Caco-2 (cell line): ENCODE results near the gene DMWD. TPM values are rescaled to one million over a fixed set of nuclear protein-coding genes. Genes with fewer than 3 reads are reported as not detected.

Experiments used
- BruUV-seq: library from RNA; stranded (reverse); fragments of 400-500 nt; replicated peaks from 2 replicates; lab custom pipeline; 2021; lab: Mats Ljungman, UMichigan
- CTCF ChIA-PET: fragments of 300-600 bp; sonication (Branson Sonifier 250); formaldehyde crosslinking; loops from one replicate; lab custom pipeline; 2022; ENCODE audit warnings: antibody characterized with exemption; lab: Charles Lee
- POLR2A ChIA-PET: fragments of 300-600 bp; sonication (Branson Sonifier 250); formaldehyde crosslinking; loops from one replicate; lab custom pipeline; 2022; ENCODE audit warnings: antibody characterized with exemption; lab: Charles Lee
- DNase-seq, 2 experiments: peaks; one replicate each; pipeline versions ENCODE4 v3.0.0 to v3.0.0-alpha.2; 2020 to 2022
- H3K27me3 ChIP-seq: replicated peaks from 2 replicates; pipeline ENCODE4 v1.6.0; 2011; ENCODE audit warnings: low read length; ENCODE audit not compliant: control insufficient read depth, insufficient read depth
- H3K36me3 ChIP-seq: 2 replicates; pipeline ENCODE4 v1.5.1; 2011; ENCODE audit warnings: low read length; ENCODE audit not compliant: control insufficient read depth, insufficient read depth
- H3K4me1 ChIP-seq: fragments of 250-450 bp; sonication (Bioruptor Pico); 2 replicates; pipeline ENCODE4 v1.5.1; 2020; ENCODE audit warnings: mild to moderate bottlenecking
- H3K4me3 ChIP-seq: 2 replicates; pipeline ENCODE4 v1.5.1; 2011; ENCODE audit warnings: low read depth, mild to moderate bottlenecking, control low read depth, low read length
- H3K9me3 ChIP-seq: fragments of 250-450 bp; sonication (Bioruptor Pico); 2 replicates; pipeline ENCODE4 v1.5.1; 2020; ENCODE audit warnings: mild to moderate bottlenecking, moderate library complexity
- H3K27ac Mint-ChIP-seq: one replicate; pipeline ENCODE4 v1.8.0; 2022; ENCODE audit warnings: mixed read lengths; ENCODE audit not compliant: unreplicated experiment
- H3K27me3 Mint-ChIP-seq: one replicate; pipeline ENCODE4 v1.8.0; 2022; ENCODE audit warnings: mixed read lengths; ENCODE audit not compliant: insufficient read depth, unreplicated experiment
- H3K36me3 Mint-ChIP-seq: one replicate; pipeline ENCODE4 v1.8.0; 2022; ENCODE audit warnings: mild to moderate bottlenecking, mixed read lengths; ENCODE audit not compliant: insufficient read depth, unreplicated experiment
- H3K4me1 Mint-ChIP-seq: one replicate; pipeline ENCODE4 v1.8.0; 2022; ENCODE audit warnings: low read depth, mixed read lengths; ENCODE audit not compliant: unreplicated experiment
- H3K4me3 Mint-ChIP-seq: one replicate; pipeline ENCODE4 v1.8.0; 2022; ENCODE audit warnings: mild to moderate bottlenecking, moderate library complexity, mixed read lengths; ENCODE audit not compliant: unreplicated experiment
- H3K9me3 Mint-ChIP-seq: one replicate; pipeline ENCODE4 v1.8.0; 2022; ENCODE audit warnings: mixed read lengths; ENCODE audit not compliant: unreplicated experiment
- intact Hi-C: fragments of 100-400 bp; cut with micrococcal nuclease; formaldehyde crosslinking; loops from one replicate; pipeline ENCODE4 v1.10.0; 2022; ENCODE audit not compliant: unreplicated experiment
- total RNA-seq: library from RNA; stranded (reverse); gene quantifications from 2 replicates; pipeline ENCODE4 v1.2.3, GENCODE V29; 2022
- TF ChIP-seq, protein P1 (sequence below), 2 experiments: fragments of 200-600 bp in 1 of 2; IDR thresholded peaks; 1 replicate in 1 of 2; 2 replicates in 1 of 2; pipeline versions ENCODE4 v1.5.1 to v1.8.0; 2011 to 2022; ENCODE audit warnings: antibody characterized with exemption in 1 of 2, control low read depth in 1 of 2, inconsistent platforms in 1 of 2, low read depth in 1 of 2, low read length in 1 of 2, mild to moderate bottlenecking in 1 of 2, moderate library complexity in 1 of 2; ENCODE audit not compliant: insufficient read depth in 1 of 2, severe bottlenecking in 1 of 2, unreplicated experiment in 1 of 2

Gene DMWD
- total RNA-seq, 1 experiment from 2014 or later, result 76.3 TPM

DNA sequence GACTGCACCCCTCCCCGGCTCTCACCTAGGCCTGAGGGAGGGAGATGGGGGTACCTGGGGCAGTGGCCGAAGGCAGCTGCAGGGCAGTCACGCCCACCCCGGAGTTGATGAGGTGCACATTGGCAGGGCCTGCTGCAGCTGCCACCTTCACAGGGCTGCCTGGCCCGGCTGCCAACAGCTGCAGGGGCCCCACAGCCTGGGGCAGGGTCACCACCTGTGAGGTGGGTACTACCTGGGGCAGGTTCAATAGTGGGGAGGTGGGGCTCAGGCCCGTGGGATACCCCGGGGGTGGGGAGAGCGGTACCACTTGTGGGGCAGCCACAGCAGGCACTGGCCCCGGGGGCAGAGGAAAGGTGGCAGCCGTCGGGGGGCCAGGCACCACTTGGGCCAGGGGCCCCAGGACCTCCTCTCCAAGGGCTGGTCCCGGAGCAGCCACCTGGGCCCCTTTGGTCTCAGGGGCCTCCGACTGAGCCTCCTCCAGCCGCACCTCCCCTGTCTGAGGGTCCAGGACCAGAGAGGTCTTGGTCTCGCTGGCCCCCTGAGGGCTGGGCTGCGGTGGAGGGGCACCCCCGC, 26.3 kb downstream of the DMWD start:
- intact Hi-C loops, result no loop called here
- H3K4me1 ChIP-seq, result peaks cover 6% of the 10 kb centered on the region
- CTCF ChIA-PET, result interaction anchor here (0.6 kb wide), 1 partner anchor 85 kb away, joined by 5 read pairs; no protein-coding TSS in a partner anchor

DNA sequence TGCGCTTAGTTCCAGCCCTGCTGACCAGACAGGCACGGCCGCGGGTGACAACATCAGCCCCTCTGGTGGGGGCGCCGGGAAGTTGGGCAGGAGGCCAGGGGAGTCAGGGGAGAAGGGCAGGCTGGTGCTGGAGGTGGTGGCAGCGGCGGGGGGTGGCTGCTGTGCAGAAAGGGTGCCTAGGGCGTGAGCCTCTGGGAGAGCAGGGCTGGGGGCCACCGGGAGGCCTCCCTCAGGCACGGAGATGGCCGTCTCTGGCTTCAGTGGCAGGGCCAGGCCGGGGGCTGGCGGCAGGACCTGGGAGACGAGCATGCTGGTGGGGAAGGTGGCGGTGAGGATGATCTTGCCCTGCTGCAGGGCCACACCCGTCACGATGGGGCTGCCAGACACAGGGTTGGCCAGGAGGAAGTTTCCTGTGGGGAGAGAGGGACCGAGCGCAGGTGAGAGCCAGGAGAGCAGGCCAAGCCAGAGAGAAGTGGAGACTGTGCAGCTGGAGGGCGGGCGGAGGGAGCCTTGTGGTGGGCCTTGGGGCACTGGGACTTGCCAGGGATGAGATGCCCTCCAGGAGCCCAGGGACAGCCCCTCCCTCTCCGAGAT, 26.8 kb downstream of the DMWD start:
- POLR2A ChIA-PET, result no interaction called here
- no peak overlapping the region for H3K4me3 ChIP-seq
- CTCF ChIA-PET, result no interaction called here
- H3K27me3 ChIP-seq, result no peaks in the 10 kb centered on the region
- no peak for DNase-seq
- H3K36me3 Mint-ChIP-seq, result peaks cover 37% of the 10 kb centered on the region
- no peaks in the 10 kb centered on the region for H3K9me3 ChIP-seq
- H3K9me3 Mint-ChIP-seq, result no peaks in the 10 kb centered on the region
- intact Hi-C loops, result no loop called here
- peaks cover 8% of the 10 kb centered on the region for H3K4me1 Mint-ChIP-seq
- H3K4me3 Mint-ChIP-seq, result peak overlapping the region; percentile 59
- H3K36me3 ChIP-seq, result no peaks in the 10 kb centered on the region
- no peaks in the 10 kb centered on the region for H3K27me3 Mint-ChIP-seq
- H3K27ac Mint-ChIP-seq, result no peak overlapping the region
- H3K4me1 ChIP-seq, result peaks cover 6% of the 10 kb centered on the region
- TF ChIP-seq, protein P1, sequence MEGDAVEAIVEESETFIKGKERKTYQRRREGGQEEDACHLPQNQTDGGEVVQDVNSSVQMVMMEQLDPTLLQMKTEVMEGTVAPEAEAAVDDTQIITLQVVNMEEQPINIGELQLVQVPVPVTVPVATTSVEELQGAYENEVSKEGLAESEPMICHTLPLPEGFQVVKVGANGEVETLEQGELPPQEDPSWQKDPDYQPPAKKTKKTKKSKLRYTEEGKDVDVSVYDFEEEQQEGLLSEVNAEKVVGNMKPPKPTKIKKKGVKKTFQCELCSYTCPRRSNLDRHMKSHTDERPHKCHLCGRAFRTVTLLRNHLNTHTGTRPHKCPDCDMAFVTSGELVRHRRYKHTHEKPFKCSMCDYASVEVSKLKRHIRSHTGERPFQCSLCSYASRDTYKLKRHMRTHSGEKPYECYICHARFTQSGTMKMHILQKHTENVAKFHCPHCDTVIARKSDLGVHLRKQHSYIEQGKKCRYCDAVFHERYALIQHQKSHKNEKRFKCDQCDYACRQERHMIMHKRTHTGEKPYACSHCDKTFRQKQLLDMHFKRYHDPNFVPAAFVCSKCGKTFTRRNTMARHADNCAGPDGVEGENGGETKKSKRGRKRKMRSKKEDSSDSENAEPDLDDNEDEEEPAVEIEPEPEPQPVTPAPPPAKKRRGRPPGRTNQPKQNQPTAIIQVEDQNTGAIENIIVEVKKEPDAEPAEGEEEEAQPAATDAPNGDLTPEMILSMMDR (IDR thresholded peaks at IDR 0.05; ENCODE audit: insufficient read depth in 1 of 2, low read depth in 1 of 2, low read length in 1 of 2, severe bottlenecking in 1 of 2, unreplicated experiment in 1 of 2), result no peak
- no TSS peak for BruUV-seq

More for the DNA sequence above, 26.3 kb downstream of the DMWD start:
- Mint-ChIP-seq H3K27ac (no peak overlapping the region), H3K27me3 (no peaks in the 10 kb centered on the region), H3K4me1 (peaks cover 14% of the 10 kb centered on the region), H3K9me3 (no peaks in the 10 kb centered on the region), H3K36me3 (peaks cover 42% of the 10 kb centered on the region), H3K4me3 (peak overlapping the region; percentile 97)
- POLR2A ChIA-PET, result no interaction called here
- Histone ChIP-seq H3K27me3 (no peaks in the 10 kb centered on the region), H3K4me3 (no peak overlapping the region; the same call in 1 of the 2 replicates), H3K9me3 (no peaks in the 10 kb centered on the region), H3K36me3 (no peaks in the 10 kb centered on the region)
- BruUV-seq, result no TSS peak
- TF ChIP-seq, protein P1 (IDR thresholded peaks at IDR 0.05; ENCODE audit: insufficient read depth in 1 of 2, low read depth in 1 of 2, low read length in 1 of 2, severe bottlenecking in 1 of 2, unreplicated experiment in 1 of 2), result no peak
- no peak for DNase-seq

DNA sequence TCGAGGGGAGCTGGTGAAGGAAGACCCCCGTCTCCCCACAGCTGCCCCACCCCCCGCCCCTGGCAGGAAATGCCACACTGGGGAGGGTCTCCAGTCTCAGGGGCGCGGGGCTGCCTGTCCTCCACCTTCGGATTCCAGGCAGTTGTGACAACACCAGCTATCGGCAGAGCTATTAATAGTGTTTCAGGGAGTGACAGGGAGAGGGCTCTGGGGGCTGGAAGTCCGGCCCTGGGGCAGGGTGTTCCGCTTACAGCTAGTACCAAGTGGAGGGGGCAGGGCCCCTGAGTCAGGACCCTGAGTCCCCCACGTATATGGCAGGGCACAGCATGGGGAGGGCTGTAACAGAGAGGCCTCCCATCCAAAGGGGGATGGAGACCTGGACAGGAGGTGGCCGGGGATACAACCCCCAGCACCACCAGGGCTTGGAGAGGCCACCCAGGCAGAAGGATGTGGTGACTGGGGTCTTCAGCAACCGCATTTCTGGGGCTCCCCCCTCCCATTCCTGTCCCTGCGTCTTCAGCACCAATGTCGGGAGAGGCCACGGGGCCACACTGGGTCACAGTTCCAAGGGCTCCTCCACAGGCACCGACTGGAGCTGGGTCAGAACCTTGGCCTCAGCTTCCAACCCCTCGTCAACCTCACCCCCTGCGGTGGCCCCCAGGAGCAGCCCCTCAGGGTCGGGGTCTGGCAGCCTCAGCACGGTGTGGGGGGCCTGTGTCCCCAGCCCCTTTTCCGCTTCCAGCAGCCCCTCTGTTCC, 27.5 kb downstream of the DMWD start:
- Histone ChIP-seq H3K4me1 (peaks cover 6% of the 10 kb centered on the region), H3K9me3 (no peaks in the 10 kb centered on the region), H3K36me3 (no peaks in the 10 kb centered on the region), H3K4me3 (no peak overlapping the region), H3K27me3 (no peaks in the 10 kb centered on the region)
- intact Hi-C loops, result no loop called here
- TF ChIP-seq, protein P1 (IDR thresholded peaks at IDR 0.05; ENCODE audit: insufficient read depth in 1 of 2, low read depth in 1 of 2, low read length in 1 of 2, severe bottlenecking in 1 of 2, unreplicated experiment in 1 of 2), result no peak
- peaks cover 30% of the 10 kb centered on the region for H3K36me3 Mint-ChIP-seq
- no peak for DNase-seq
- peak overlapping the region; percentile 23 for H3K4me3 Mint-ChIP-seq
- H3K9me3 Mint-ChIP-seq, result no peaks in the 10 kb centered on the region
- ChIA-PET POLR2A (interaction anchor here (0.6 to 1.1 kb wide), 2 partner anchors 34 to 263 kb away, joined by 4 to 6 read pairs; partner anchors contain the start of gene FBXO46), CTCF (no interaction called here)
- H3K4me1 Mint-ChIP-seq, result peaks cover 7% of the 10 kb centered on the region
- peak overlapping the region; percentile 76 for H3K27ac Mint-ChIP-seq
- no peaks in the 10 kb centered on the region for H3K27me3 Mint-ChIP-seq
- TSS peak; percentile 26 for BruUV-seq
